ENCODE results near the gene SPDYC.

DNA sequence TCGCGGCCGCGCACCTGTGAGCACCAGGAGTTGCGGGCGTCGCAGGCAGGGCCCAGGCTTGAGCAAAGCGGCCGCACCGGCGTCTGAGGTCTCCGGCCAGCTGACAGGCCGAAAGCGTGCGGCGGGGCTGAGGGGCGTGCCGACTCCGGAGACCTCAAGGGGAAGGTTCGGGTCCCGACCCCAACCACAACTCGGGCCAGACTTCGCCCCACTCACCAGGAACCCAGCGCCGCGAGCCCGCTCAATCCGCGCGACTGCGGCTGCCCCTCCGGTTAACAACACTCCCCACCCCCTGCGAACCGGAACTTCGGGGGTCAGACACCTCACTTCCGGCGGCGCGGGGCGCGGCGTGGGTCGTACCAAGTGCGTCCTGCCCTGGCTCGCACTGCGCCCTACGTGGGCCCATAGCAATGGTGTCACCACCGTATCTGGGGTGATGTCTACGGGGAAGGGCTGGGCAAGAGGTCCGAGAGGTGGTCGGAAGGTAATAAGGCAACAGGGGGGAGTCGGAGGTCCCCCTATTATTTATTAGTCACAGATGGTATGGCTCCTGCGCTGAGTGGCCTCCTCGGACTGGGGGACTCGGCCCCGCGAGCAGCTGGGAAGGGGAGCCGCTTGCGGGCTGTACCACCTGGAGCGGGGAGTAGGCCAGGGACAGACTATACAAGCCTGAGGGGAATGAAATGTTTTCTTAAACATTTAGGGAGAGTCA lies 35.6 kb upstream of the SPDYC start, which contains the start of gene SYVN1:
- TF ChIP-seq, protein P1, sequence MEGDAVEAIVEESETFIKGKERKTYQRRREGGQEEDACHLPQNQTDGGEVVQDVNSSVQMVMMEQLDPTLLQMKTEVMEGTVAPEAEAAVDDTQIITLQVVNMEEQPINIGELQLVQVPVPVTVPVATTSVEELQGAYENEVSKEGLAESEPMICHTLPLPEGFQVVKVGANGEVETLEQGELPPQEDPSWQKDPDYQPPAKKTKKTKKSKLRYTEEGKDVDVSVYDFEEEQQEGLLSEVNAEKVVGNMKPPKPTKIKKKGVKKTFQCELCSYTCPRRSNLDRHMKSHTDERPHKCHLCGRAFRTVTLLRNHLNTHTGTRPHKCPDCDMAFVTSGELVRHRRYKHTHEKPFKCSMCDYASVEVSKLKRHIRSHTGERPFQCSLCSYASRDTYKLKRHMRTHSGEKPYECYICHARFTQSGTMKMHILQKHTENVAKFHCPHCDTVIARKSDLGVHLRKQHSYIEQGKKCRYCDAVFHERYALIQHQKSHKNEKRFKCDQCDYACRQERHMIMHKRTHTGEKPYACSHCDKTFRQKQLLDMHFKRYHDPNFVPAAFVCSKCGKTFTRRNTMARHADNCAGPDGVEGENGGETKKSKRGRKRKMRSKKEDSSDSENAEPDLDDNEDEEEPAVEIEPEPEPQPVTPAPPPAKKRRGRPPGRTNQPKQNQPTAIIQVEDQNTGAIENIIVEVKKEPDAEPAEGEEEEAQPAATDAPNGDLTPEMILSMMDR (IDR thresholded peaks at IDR 0.05), result peak in 1 of 4 experiments; percentile 25
- peak; percentile 94 for TF ChIP-seq POLR2AphosphoS5 (IDR thresholded peaks at IDR 0.05)
- peak; percentile 95 for TF ChIP-seq POLR2A (IDR thresholded peaks at IDR 0.05)
